Astrocyte (in vitro differentiated cells and primary cell): Measurements from ENCODE around the gene CACNB2. TPM values are rescaled to one million over a fixed set of nuclear protein-coding genes. Genes with fewer than 3 reads are reported as not detected.

Experiments used
- DNase-seq: peaks from one replicate; pipeline ENCODE4 v3.0.0-alpha.2; 2010; ENCODE audit warnings: low read depth
- FAIRE-seq: peaks from 2 replicates; lab custom pipeline; 2011; peaks lifted over from hg19 to GRCh38; lab: Jason Lieb, UNC
- H2AFZ ChIP-seq: 2 replicates; pipeline ENCODE4 v1.6.0; 2012; ENCODE audit warnings: low read depth, low read length, inconsistent platforms
- H3K27ac ChIP-seq: 2 replicates; pipeline ENCODE4 v1.5.1; 2011; ENCODE audit warnings: low read depth, low read length, inconsistent platforms
- H3K27me3 ChIP-seq: 2 replicates; pipeline ENCODE4 v1.6.0; 2011; ENCODE audit warnings: low read length, inconsistent platforms; ENCODE audit not compliant: insufficient read depth
- H3K36me3 ChIP-seq: 2 replicates; pipeline ENCODE4 v1.5.1; 2011; ENCODE audit warnings: low read length, inconsistent platforms; ENCODE audit not compliant: insufficient read depth
- H3K4me1 ChIP-seq: 2 replicates; pipeline ENCODE4 v1.5.1; 2011; ENCODE audit warnings: low read length, inconsistent platforms; ENCODE audit not compliant: insufficient read depth
- H3K4me2 ChIP-seq: 2 replicates; pipeline ENCODE4 v1.6.0; 2012; ENCODE audit warnings: low read length, inconsistent platforms
- H3K4me3 ChIP-seq: 2 replicates; pipeline ENCODE4 v1.5.1; 2011; ENCODE audit warnings: low read depth, mild to moderate bottlenecking, low read length, inconsistent platforms; ENCODE audit not compliant: insufficient read depth
- H3K79me2 ChIP-seq: 2 replicates; pipeline ENCODE4 v1.6.0; 2012; ENCODE audit warnings: mild to moderate bottlenecking, low read length, inconsistent platforms; ENCODE audit not compliant: insufficient read depth
- H3K9ac ChIP-seq: 2 replicates; pipeline ENCODE4 v1.6.0; 2012; ENCODE audit warnings: mild to moderate bottlenecking, low read length, inconsistent platforms
- H3K9me3 ChIP-seq: 2 replicates; pipeline ENCODE4 v1.5.1; 2012; ENCODE audit warnings: low read depth, mild to moderate bottlenecking, low read length, inconsistent platforms; ENCODE audit not compliant: insufficient read depth
- H4K20me1 ChIP-seq: 2 replicates; pipeline ENCODE4 v1.6.0; 2012; ENCODE audit warnings: low read length, inconsistent platforms; ENCODE audit not compliant: insufficient read depth
- H3K27ac Mint-ChIP-seq: one replicate; pipeline ENCODE4 v1.8.0; 2021; ENCODE audit warnings: mild to moderate bottlenecking, mixed read lengths; ENCODE audit not compliant: unreplicated experiment
- H3K27me3 Mint-ChIP-seq: one replicate; pipeline ENCODE4 v1.8.0; 2021; ENCODE audit warnings: low read depth, mixed read lengths; ENCODE audit not compliant: unreplicated experiment
- H3K36me3 Mint-ChIP-seq: one replicate; pipeline ENCODE4 v1.8.0; 2021; ENCODE audit warnings: low read depth, mixed read lengths; ENCODE audit not compliant: unreplicated experiment
- H3K4me1 Mint-ChIP-seq: one replicate; pipeline ENCODE4 v1.8.0; 2021; ENCODE audit warnings: low read depth, mixed read lengths; ENCODE audit not compliant: unreplicated experiment
- H3K4me3 Mint-ChIP-seq: one replicate; pipeline ENCODE4 v1.8.0; 2021; ENCODE audit warnings: mild to moderate bottlenecking, moderate library complexity, mixed read lengths; ENCODE audit not compliant: unreplicated experiment
- H3K9me3 Mint-ChIP-seq: one replicate; pipeline ENCODE4 v1.8.0; 2021; ENCODE audit warnings: mild to moderate bottlenecking, mixed read lengths; ENCODE audit not compliant: unreplicated experiment
- CTCF ChIP-seq: IDR thresholded peaks from 2 replicates; pipeline ENCODE4 v1.5.1; 2011; ENCODE audit warnings: low read depth, mild to moderate bottlenecking, inconsistent platforms, low read length, moderate library complexity; ENCODE audit not compliant: insufficient read depth
- EZH2 ChIP-seq: IDR thresholded peaks from 2 replicates; pipeline ENCODE4 v1.6.1; 2012; ENCODE audit warnings: mild to moderate bottlenecking, low read length, inconsistent platforms; ENCODE audit not compliant: insufficient read depth
- total RNA-seq: library from RNA; stranded (reverse); gene quantifications from 2 replicates; pipeline ENCODE4 v1.2.1, GENCODE V29; 2021

Gene CACNB2
- total RNA-seq, 1 donor from 2014 or later: 0.66 TPM

GRCh38 chr10:18478354-18478753, 338.1 kb downstream of the CACNB2 start:
- DNase-seq: no peak
- Histone ChIP-seq H3K27ac (no peak overlapping the region), H3K4me3 (no peak overlapping the region), H3K79me2 (no peaks in the 10 kb centered on the region), H3K27me3 (no peaks in the 10 kb centered on the region), H3K9me3 (no peaks in the 10 kb centered on the region), H4K20me1 (no peaks in the 10 kb centered on the region), H3K4me1 (no peaks in the 10 kb centered on the region), H3K36me3 (no peaks in the 10 kb centered on the region), H2AFZ (no peak overlapping the region), H3K9ac (no peak overlapping the region), H3K4me2 (no peak overlapping the region)
- TF ChIP-seq EZH2 (no peak), CTCF (no peak)
- Mint-ChIP-seq H3K27ac (no peak overlapping the region), H3K27me3 (peaks cover 3% of the 10 kb centered on the region), H3K4me3 (no peak overlapping the region), H3K4me1 (no peaks in the 10 kb centered on the region), H3K9me3 (no peaks in the 10 kb centered on the region), H3K36me3 (no peaks in the 10 kb centered on the region)
- FAIRE-seq: no peak

- DNase-seq: no peak
- Histone ChIP-seq H3K27ac (no peak overlapping the region), H3K4me3 (no peak overlapping the region), H4K20me1 (no peaks in the 10 kb centered on the region), H3K4me1 (no peaks in the 10 kb centered on the region), H3K27me3 (no peaks in the 10 kb centered on the region), H3K9me3 (no peaks in the 10 kb centered on the region), H3K79me2 (no peaks in the 10 kb centered on the region), H2AFZ (no peak overlapping the region), H3K9ac (no peak overlapping the region), H3K4me2 (no peak overlapping the region), H3K36me3 (no peaks in the 10 kb centered on the region)
- Mint-ChIP-seq H3K4me3 (no peak overlapping the region), H3K36me3 (no peaks in the 10 kb centered on the region), H3K9me3 (no peaks in the 10 kb centered on the region), H3K27me3 (peaks cover 3% of the 10 kb centered on the region), H3K27ac (no peak overlapping the region), H3K4me1 (no peaks in the 10 kb centered on the region)
- no peak for FAIRE-seq
- TF ChIP-seq EZH2 (no peak), CTCF (no peak)
These were observed 339.3 kb downstream of the CACNB2 start for GRCh38 chr10:18479502-18479901.

DNA sequence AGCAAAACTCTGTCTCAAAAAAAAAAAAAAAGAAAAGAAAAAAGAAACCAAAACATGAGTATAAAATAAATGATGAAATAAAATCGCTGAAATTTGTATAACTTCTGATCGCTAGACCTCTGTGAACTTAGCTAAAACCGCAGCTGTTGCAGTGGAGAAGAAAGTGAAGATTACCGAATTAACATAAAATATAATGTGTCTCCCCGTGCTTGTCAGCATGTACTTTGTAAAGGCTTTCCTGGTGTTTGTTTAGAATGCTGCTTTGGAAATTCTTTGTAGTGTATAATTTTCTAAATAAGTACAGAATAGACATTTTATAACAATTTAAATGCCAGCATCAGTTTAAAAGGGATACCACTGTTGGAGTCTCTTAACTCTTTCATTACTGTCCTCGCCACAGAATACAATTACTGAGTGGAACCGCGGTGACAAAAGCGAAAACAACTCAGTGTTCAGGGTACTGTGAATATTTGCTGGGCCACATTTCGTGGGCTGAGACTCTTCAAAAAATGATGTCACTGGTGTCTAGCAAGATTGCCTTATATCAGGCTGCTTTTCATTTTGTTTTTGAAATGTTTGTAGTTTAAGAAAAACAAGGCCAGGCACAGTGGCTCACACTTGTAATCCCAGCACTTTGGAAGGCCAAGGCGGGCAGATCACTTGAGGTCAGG, 343.4 kb downstream of the CACNB2 start:
- H3K9me3 Mint-ChIP-seq: no peaks in the 10 kb centered on the region
- H3K9ac ChIP-seq: no peak overlapping the region
- H3K4me2 ChIP-seq: no peak overlapping the region
- H3K36me3 Mint-ChIP-seq: no peaks in the 10 kb centered on the region
- H3K27ac ChIP-seq: no peak overlapping the region
- no peaks in the 10 kb centered on the region for H3K9me3 ChIP-seq
- no peaks in the 10 kb centered on the region for H4K20me1 ChIP-seq
- no peaks in the 10 kb centered on the region for H3K27me3 ChIP-seq
- H3K79me2 ChIP-seq: no peaks in the 10 kb centered on the region
- no peaks in the 10 kb centered on the region for H3K4me1 ChIP-seq
- no peak overlapping the region for H3K4me3 Mint-ChIP-seq
- H3K27me3 Mint-ChIP-seq: no peaks in the 10 kb centered on the region
- no peak overlapping the region for H3K27ac Mint-ChIP-seq
- no peaks in the 10 kb centered on the region for H3K4me1 Mint-ChIP-seq
- FAIRE-seq: no peak
- no peak overlapping the region for H2AFZ ChIP-seq
- DNase-seq: no peak
- no peak overlapping the region for H3K4me3 ChIP-seq
- H3K36me3 ChIP-seq: no peaks in the 10 kb centered on the region
- TF ChIP-seq EZH2 (no peak), CTCF (no peak)
